HG02642 (cell line): ENCODE results near the gene TMBIM6.
"Not testable (repeated sequence)": the region's sequence is repeated elsewhere in the genome, so short reads cannot be mapped to it uniquely, and the experiment has no call there.

Experiments used
- ATAC-seq: cut with Tn5 transposase; IDR thresholded peaks from one replicate; pipeline ENCODE4 v1.9.1; 2021; ENCODE audit warnings: mild to moderate bottlenecking; ENCODE audit not compliant: unreplicated experiment, poor library complexity

Gene TMBIM6

GRCh38 chr12:49767333-49767732 lies 26.0 kb downstream of the TMBIM6 start:
- ATAC-seq = no peak

- not testable (repeated sequence) for ATAC-seq
Observed at GRCh38 chr12:49773102-49773501, 31.7 kb downstream of the TMBIM6 start.

- no peak for ATAC-seq
Observed at GRCh38 chr12:49776413-49776812, 35.1 kb downstream of the TMBIM6 start.

GRCh38 chr12:49776858-49777257 lies 35.5 kb downstream of the TMBIM6 start:
- no peak for ATAC-seq

GRCh38 chr12:49777341-49777740 lies 36.0 kb downstream of the TMBIM6 start:
- no peak for ATAC-seq

- ATAC-seq = no peak
Observed at GRCh38 chr12:49777800-49778748, 36.7 kb downstream of the TMBIM6 start.

- ATAC-seq = no peak
Observed at GRCh38 chr12:49779581-49779980, 38.2 kb downstream of the TMBIM6 start.

GRCh38 chr12:49780914-49781313 lies 39.6 kb downstream of the TMBIM6 start:
- ATAC-seq = not testable (repeated sequence)

- no peak for ATAC-seq
Observed at GRCh38 chr12:49783917-49784676, 42.7 kb downstream of the TMBIM6 start.

GRCh38 chr12:49784756-49785409 lies 43.5 kb downstream of the TMBIM6 start:
- no peak for ATAC-seq

GRCh38 chr12:49787672-49788071 lies 46.3 kb downstream of the TMBIM6 start:
- no peak for ATAC-seq

GRCh38 chr12:49789992-49790391 lies 48.6 kb downstream of the TMBIM6 start:
- ATAC-seq = no peak

- no peak for ATAC-seq
Observed at GRCh38 chr12:49790741-49791555, 49.6 kb downstream of the TMBIM6 start.

- no peak for ATAC-seq
Observed at GRCh38 chr12:49791700-49792099, 50.3 kb downstream of the TMBIM6 start.

GRCh38 chr12:49792181-49792970 lies 51.0 kb downstream of the TMBIM6 start:
- ATAC-seq = no peak

GRCh38 chr12:49792976-49793580 lies 51.7 kb downstream of the TMBIM6 start:
- ATAC-seq = no peak

- no peak for ATAC-seq
Observed at GRCh38 chr12:49793620-49794019, 52.3 kb downstream of the TMBIM6 start.

GRCh38 chr12:49794021-49794420 lies 52.7 kb downstream of the TMBIM6 start:
- ATAC-seq = no peak
